ENCODE data around the gene PCDHA1. TPM values are rescaled to one million over a fixed set of nuclear protein-coding genes. Genes with fewer than 3 reads are reported as not detected.

Gene PCDHA1
- total and polyA plus RNA-seq, 9 of the 15 experiments (the other 6 are each of a cell fraction or from before 2014, with no cell fraction given): not detected

DNA sequence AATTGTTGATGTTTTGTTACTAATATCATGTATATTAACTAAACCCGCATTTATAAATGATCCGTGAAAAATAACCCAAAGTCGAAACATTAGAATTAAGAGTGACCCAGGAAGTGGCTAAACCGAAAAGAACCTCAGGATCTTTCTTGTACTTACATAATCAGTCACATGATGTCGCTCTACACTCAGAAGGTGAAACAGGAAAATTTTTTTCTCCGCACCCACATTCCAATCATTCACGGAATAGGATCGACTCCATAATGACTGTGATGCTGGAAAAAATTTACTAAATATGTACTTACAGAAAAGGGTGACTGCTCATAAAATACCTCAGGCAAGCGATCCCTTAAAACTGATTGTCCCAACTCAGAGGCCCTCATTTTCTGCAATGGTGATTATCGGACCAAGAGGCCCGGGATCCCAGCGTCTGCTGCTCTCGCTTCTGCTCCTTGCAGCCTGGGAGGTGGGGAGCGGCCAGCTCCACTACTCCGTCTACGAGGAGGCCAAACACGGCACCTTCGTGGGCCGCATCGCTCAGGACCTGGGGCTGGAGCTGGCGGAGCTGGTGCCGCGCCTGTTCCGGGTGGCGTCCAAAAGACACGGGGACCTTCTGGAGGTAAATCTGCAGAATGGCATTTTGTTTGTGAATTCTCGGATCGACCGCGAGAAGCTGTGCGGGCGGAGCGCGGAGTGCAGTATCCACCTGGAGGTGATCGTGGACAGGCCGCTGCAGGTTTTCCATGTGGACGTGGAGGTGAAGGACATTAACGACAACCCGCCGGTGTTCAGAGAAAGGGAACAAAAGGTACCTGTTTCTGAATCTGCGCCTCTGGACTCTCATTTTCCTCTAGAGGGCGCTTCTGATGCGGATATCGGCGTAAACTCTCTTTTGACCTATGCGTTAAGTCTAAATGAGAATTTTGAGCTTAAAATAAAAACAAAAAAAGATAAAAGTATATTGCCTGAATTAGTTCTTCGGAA, 89.4 kb downstream of the PCDHA1 start, which contains the start of gene PCDHA12:
Gene PCDHA12, plus strand, starts transcription at position 224 of the 981 bp plus-strand sequence. Its CDS starts 165 bp downstream, at position 389.
- Histone ChIP-seq H2AFZ (ENCODE audit: low read depth, low read length) (no peak within 1 kb of the TSS), H3K27me3 (ENCODE audit: control insufficient read depth in 2 of 2, insufficient read depth in 2 of 2, low read length in 2 of 2) (no peaks in the 10 kb centered on the region), H3K4me3 (no peak within 1 kb of the TSS), H3K79me2 (ENCODE audit: control insufficient read depth, insufficient read depth, low read length) (no peaks in the 10 kb centered on the region), H3K36me3 (ENCODE audit: control insufficient read depth, insufficient read depth, low read length) (no peaks in the 10 kb centered on the region), H3K27ac (ENCODE audit: extremely low read depth, low read depth, low read length) (no peak within 1 kb of the TSS), H3K9ac (ENCODE audit: insufficient read depth in 1 of 2, low read depth in 2 of 2, low read length in 2 of 2) (no peak within 1 kb of the TSS), H3K9me1 (ENCODE audit: control insufficient read depth, insufficient read depth, low read length) (no peaks in the 10 kb centered on the region), H3K4me1 (replicated peaks in 1 of 2; ENCODE audit: control insufficient read depth in 2 of 2, insufficient read depth in 2 of 2, low read length in 2 of 2) (no peaks in the 10 kb centered on the region; a peak in 1 of 5 replicates), H3K4me2 (ENCODE audit: insufficient read depth, low read length) (no peak within 1 kb of the TSS), H4K20me1 (replicated peaks; ENCODE audit: control insufficient read depth, insufficient read depth, low read length) (no peaks in the 10 kb centered on the region), H3K9me3 (replicated peaks; ENCODE audit: control insufficient read depth, insufficient read depth, low read depth, low read length) (no peaks in the 10 kb centered on the region; the same call in 1 of the 2 replicates)
- FAIRE-seq (no peak), ATAC-seq (no peak), DNase-seq (ENCODE audit: extremely low read depth in 1 of 4, low spot score in 3 of 4) (no peak)
- ChIA-PET CTCF (ENCODE audit: low intra/inter-chr PET ratio) (no interaction called here), POLR2A (no interaction called here)
- in situ Hi-C loops (cut with MboI): no loop called here
- BruUV-seq (replicated peaks): no TSS peak
- intact Hi-C loops (cut with micrococcal nuclease): no loop called here
- 14% methylated on average over 41 of the region's 47 CpGs for WGBS (ENCODE audit: insufficient coverage, low coverage, missing lambda C conversion rate)
- TF ChIP-seq ZNF3 (CRISPR knock-in tag; IDR thresholded peaks at IDR 0.05) (no peak), RFX1 (IDR thresholded peaks at IDR 0.05) (no peak), ZNF507 (tag; conservative IDR thresholded peaks at IDR 0.05) (no peak), ELF1 (tag; IDR thresholded peaks at IDR 0.05) (no peak), HEY1 (CRISPR knock-in tag; IDR thresholded peaks at IDR 0.05; ENCODE audit: borderline replicate concordance) (no peak), ZNF354B (CRISPR knock-in tag; IDR thresholded peaks at IDR 0.05) (no peak), ZNF551 (CRISPR knock-in tag; IDR thresholded peaks at IDR 0.05) (no peak), ZNF274 (IDR thresholded peaks at IDR 0.05; ENCODE audit: borderline replicate concordance, low read depth, low read length) (no peak), TFE3 (CRISPR knock-in tag; IDR thresholded peaks at IDR 0.05) (peak; percentile 64), POLR2A (conservative IDR thresholded peaks at IDR 0.05) (no peak), RNF2 (IDR thresholded peaks at IDR 0.05) (no peak), CTCF (IDR thresholded peaks at IDR 0.05 in 2 of 3, conservative IDR thresholded peaks at IDR 0.05 in 1 of 3; ENCODE audit: insufficient read depth in 2 of 3, low read depth in 1 of 3, low read length in 3 of 3) (0 out of 6 replicates have a peak, but pooled peaks of 1 of the 3 experiments have one; percentile 21)
- TF ChIP-seq, protein P1, sequence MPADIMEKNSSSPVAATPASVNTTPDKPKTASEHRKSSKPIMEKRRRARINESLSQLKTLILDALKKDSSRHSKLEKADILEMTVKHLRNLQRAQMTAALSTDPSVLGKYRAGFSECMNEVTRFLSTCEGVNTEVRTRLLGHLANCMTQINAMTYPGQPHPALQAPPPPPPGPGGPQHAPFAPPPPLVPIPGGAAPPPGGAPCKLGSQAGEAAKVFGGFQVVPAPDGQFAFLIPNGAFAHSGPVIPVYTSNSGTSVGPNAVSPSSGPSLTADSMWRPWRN (IDR thresholded peaks at IDR 0.05; ENCODE audit: low read depth): no peak
- TF ChIP-seq, protein P2, sequence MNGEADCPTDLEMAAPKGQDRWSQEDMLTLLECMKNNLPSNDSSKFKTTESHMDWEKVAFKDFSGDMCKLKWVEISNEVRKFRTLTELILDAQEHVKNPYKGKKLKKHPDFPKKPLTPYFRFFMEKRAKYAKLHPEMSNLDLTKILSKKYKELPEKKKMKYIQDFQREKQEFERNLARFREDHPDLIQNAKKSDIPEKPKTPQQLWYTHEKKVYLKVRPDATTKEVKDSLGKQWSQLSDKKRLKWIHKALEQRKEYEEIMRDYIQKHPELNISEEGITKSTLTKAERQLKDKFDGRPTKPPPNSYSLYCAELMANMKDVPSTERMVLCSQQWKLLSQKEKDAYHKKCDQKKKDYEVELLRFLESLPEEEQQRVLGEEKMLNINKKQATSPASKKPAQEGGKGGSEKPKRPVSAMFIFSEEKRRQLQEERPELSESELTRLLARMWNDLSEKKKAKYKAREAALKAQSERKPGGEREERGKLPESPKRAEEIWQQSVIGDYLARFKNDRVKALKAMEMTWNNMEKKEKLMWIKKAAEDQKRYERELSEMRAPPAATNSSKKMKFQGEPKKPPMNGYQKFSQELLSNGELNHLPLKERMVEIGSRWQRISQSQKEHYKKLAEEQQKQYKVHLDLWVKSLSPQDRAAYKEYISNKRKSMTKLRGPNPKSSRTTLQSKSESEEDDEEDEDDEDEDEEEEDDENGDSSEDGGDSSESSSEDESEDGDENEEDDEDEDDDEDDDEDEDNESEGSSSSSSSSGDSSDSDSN (IDR thresholded peaks at IDR 0.05; ENCODE audit: borderline replicate concordance in 1 of 2, low read depth in 2 of 2, low read length in 2 of 2): no peak

Measured in K562 (cell line).